ENCODE data around the gene COASY. TPM values are rescaled to one million over a fixed set of nuclear protein-coding genes. Genes with fewer than 3 reads are reported as not detected.

Gene COASY
- total RNA-seq, 2 experiments from 2014 or later: 37.8 to 40.7 TPM

DNA sequence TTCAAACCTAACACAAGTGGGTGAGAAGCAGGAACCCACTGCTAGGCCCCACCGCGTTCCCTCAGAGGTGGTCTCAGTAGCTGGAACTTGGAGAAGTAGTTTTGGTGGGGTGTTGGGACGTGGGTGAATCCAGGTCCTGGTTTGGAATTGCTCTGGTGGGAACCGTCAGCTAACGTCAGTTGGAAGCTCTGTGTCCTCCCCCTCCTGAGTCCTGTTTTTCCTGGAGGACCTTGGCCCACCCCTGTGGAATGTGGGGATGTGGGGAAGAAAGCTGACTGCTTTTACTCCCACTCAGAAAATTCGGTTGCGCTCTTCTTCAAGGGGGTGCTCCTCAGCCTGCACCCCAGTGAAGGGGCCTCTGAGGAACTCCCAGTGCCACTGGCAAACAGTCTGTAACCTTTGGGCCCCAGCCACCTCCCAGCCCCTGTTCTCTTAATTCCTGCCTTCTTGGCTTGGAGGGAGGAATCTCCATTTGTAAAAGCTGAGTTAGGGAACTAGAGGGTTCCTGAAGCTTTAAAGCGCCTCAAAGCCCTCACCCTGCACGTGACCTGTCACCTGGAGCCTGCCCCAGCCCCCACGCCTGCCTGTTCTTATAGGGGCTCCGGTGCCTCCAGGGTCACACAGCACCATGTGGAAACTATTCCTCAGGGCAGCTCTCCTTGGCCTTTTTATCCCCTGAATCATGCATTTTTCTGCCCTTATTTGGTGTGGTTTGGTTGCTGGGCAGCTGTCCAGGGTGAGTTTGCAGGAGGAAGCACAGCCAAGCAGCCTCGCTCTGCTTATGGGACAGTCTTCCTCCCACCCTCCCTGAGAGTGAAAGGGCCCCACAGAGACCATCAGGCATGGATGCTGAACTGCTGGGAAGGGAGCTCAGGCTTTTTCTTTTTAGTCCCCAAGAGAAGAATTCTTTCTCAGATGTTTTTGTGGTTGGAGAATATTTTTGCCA is 42.1 kb upstream of the COASY start:
- H3K27ac Mint-ChIP-seq: no peak overlapping the region
- TF ChIP-seq, protein P1, sequence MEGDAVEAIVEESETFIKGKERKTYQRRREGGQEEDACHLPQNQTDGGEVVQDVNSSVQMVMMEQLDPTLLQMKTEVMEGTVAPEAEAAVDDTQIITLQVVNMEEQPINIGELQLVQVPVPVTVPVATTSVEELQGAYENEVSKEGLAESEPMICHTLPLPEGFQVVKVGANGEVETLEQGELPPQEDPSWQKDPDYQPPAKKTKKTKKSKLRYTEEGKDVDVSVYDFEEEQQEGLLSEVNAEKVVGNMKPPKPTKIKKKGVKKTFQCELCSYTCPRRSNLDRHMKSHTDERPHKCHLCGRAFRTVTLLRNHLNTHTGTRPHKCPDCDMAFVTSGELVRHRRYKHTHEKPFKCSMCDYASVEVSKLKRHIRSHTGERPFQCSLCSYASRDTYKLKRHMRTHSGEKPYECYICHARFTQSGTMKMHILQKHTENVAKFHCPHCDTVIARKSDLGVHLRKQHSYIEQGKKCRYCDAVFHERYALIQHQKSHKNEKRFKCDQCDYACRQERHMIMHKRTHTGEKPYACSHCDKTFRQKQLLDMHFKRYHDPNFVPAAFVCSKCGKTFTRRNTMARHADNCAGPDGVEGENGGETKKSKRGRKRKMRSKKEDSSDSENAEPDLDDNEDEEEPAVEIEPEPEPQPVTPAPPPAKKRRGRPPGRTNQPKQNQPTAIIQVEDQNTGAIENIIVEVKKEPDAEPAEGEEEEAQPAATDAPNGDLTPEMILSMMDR (IDR thresholded peaks at IDR 0.05): no peak
- H3K27me3 ChIP-seq (ENCODE audit: control insufficient read depth in 1 of 2, insufficient read depth in 2 of 2, low read length in 2 of 2): no peaks in the 10 kb centered on the region
- peaks cover 8% of the 10 kb centered on the region for H3K4me1 Mint-ChIP-seq (ENCODE audit: low read depth)
- DNase-seq: no peak
- no peak overlapping the region for H3K4me3 ChIP-seq (ENCODE audit: low read length)
- no peak overlapping the region for H3K4me3 Mint-ChIP-seq
- POLR2A ChIA-PET: interaction anchor here (1.4 kb wide), 1 partner anchor 131 kb away, joined by 4 read pairs; the partner anchor contains the start of gene STAT3
- no peaks in the 10 kb centered on the region for H3K9me3 ChIP-seq (ENCODE audit: control insufficient read depth in 1 of 2, insufficient read depth in 1 of 2, low read length in 2 of 2)
- no peak overlapping the region for H3K27ac ChIP-seq (ENCODE audit: low read depth in 1 of 2, low read length in 2 of 2)
- peaks cover 7% of the 10 kb centered on the region for H3K36me3 Mint-ChIP-seq (ENCODE audit: low read depth)
- CTCF ChIA-PET: interaction anchor here (1.2 to 2.7 kb wide), 2 partner anchors 92 to 298 kb away, joined by 3 to 18 read pairs; no protein-coding TSS in a partner anchor
- peaks cover 6% of the 10 kb centered on the region for H3K4me1 ChIP-seq (ENCODE audit: insufficient read depth, low read length)
- H3K9me3 Mint-ChIP-seq: no peaks in the 10 kb centered on the region
- intact Hi-C loops (cut with DNase I, micrococcal nuclease): loop anchor here (5.0 to 10.0 kb wide), 3 partner anchors 113 to 495 kb away; partner anchors contain the start of gene NKIRAS2 (in 1 of the 2)
- ATAC-seq (ENCODE audit: poor library complexity): no peak
- H3K36me3 ChIP-seq (ENCODE audit: insufficient read depth, low read length): peaks cover 7% of the 10 kb centered on the region
- H3K27me3 Mint-ChIP-seq: no peaks in the 10 kb centered on the region

DNA sequence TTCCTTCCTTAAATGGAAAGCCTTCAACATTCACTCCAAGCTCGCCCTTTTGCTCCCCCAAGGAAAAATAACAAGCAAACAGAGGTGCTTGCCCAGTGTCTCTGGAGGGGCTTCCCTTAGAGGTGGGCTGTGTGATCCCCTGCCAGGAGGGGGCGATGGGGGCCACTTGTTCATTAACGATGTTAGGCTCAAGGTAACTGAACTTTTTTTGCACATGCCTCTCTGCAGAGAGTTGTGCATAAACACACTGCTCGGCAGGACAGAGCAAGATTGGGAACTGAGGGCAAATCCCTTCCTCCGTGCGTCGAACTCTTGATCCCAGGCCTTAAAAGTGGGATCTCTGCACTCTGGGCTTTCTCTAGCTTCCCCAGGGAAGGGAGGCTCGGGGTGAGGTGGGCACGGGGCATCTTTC is 41.4 kb upstream of the COASY start:
- ATAC-seq (ENCODE audit: poor library complexity): no peak
- ChIA-PET POLR2A (interaction anchor here (1.4 kb wide), 1 partner anchor 132 kb away, joined by 4 read pairs; the partner anchor contains the start of gene STAT3), CTCF (interaction anchor here (1.2 kb wide), 1 partner anchor 299 kb away, joined by 3 read pairs; no protein-coding TSS in a partner anchor)
- Histone ChIP-seq H3K27ac (ENCODE audit: low read depth in 1 of 2, low read length in 2 of 2) (no peak overlapping the region), H3K36me3 (ENCODE audit: insufficient read depth, low read length) (peaks cover 7% of the 10 kb centered on the region), H3K9me3 (ENCODE audit: control insufficient read depth in 1 of 2, insufficient read depth in 1 of 2, low read length in 2 of 2) (no peaks in the 10 kb centered on the region), H3K4me1 (ENCODE audit: insufficient read depth, low read length) (peaks cover 6% of the 10 kb centered on the region), H3K27me3 (ENCODE audit: control insufficient read depth in 1 of 2, insufficient read depth in 2 of 2, low read length in 2 of 2) (no peaks in the 10 kb centered on the region), H3K4me3 (ENCODE audit: low read length) (no peak overlapping the region)
- DNase-seq: peak in 2 of 14 experiments; percentile 24 to 46
- Mint-ChIP-seq H3K4me3 (no peak overlapping the region), H3K9me3 (no peaks in the 10 kb centered on the region), H3K4me1 (ENCODE audit: low read depth) (peaks cover 8% of the 10 kb centered on the region), H3K27ac (no peak overlapping the region), H3K36me3 (ENCODE audit: low read depth) (peaks cover 4% of the 10 kb centered on the region), H3K27me3 (peaks cover 3% of the 10 kb centered on the region)
- intact Hi-C loops (cut with DNase I, micrococcal nuclease): no loop called here
- TF ChIP-seq, protein P1 (IDR thresholded peaks at IDR 0.05): no peak

DNA sequence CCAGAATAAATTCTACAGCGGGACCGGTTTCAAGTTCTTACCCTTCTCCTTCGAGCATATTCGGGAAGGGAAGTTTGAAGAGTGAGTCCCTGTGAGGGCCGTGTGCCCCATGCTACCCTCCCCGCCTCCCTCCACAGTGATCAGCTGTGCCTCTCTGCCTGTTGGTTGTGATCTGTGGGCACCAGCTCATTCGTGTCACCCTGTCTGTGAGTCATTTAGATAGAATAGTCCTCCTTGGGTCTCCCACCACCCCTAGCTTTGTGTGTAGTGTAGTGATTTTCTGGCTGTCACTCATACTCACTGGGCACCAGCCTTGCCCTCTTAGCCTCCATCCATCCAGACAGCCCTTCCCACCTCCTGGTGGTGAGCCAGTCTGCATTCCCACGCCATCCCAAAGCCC is 40.9 kb upstream of the COASY start:
- Mint-ChIP-seq H3K9me3 (no peaks in the 10 kb centered on the region), H3K27ac (no peak overlapping the region), H3K27me3 (peaks cover 3% of the 10 kb centered on the region), H3K4me3 (no peak overlapping the region), H3K4me1 (ENCODE audit: low read depth) (peaks cover 8% of the 10 kb centered on the region), H3K36me3 (ENCODE audit: low read depth) (peaks cover 4% of the 10 kb centered on the region)
- Histone ChIP-seq H3K4me1 (ENCODE audit: insufficient read depth, low read length) (peaks cover 6% of the 10 kb centered on the region), H3K4me3 (ENCODE audit: low read length) (no peak overlapping the region), H3K9me3 (ENCODE audit: control insufficient read depth in 1 of 2, insufficient read depth in 1 of 2, low read length in 2 of 2) (no peaks in the 10 kb centered on the region), H3K27me3 (ENCODE audit: control insufficient read depth in 1 of 2, insufficient read depth in 2 of 2, low read length in 2 of 2) (no peaks in the 10 kb centered on the region), H3K27ac (ENCODE audit: low read depth in 1 of 2, low read length in 2 of 2) (no peak overlapping the region), H3K36me3 (ENCODE audit: insufficient read depth, low read length) (peaks cover 7% of the 10 kb centered on the region)
- TF ChIP-seq, protein P1 (IDR thresholded peaks at IDR 0.05): no peak
- POLR2A ChIA-PET: interaction anchor here (1.4 kb wide), 1 partner anchor 133 kb away, joined by 4 read pairs; the partner anchor contains the start of gene STAT3
- CTCF ChIA-PET: no interaction called here
- ATAC-seq (ENCODE audit: poor library complexity) (no peak), DNase-seq (no peak)
- intact Hi-C loops (cut with DNase I, micrococcal nuclease): no loop called here

Data from CD4-positive, alpha-beta T cell (primary cell).